Activated B cell treated with CpG ODN at 0.5 μM for 24 hours (primary cell): ENCODE data around the gene C2orf92. TPM values are rescaled to one million over a fixed set of nuclear protein-coding genes. Genes with fewer than 3 reads are reported as not detected.

Experiments
- ATAC-seq: fragments of 200-7000 bp; cut with Tn5 transposase; one replicate; pipeline ENCODE4 v1.10.0; 2021; ENCODE audit warnings: low read depth, mild to moderate bottlenecking, moderate library complexity
- CTCF ChIA-PET: fragments of 350-600 bp; sonication (Branson Sonifier 250); formaldehyde crosslinking; loops from one replicate; lab custom pipeline; 2021; ENCODE audit warnings: antibody characterized with exemption; lab: Charles Lee
- POLR2A ChIA-PET: fragments of 350-600 bp; sonication (Branson Sonifier 250); formaldehyde crosslinking; loops from one replicate; lab custom pipeline; 2021; ENCODE audit warnings: antibody characterized with exemption; lab: Charles Lee
- DNase-seq: peaks from one replicate; pipeline ENCODE4 v3.0.0; 2022
- H3K27ac Mint-ChIP-seq: one replicate; pipeline ENCODE4 v1.8.0; 2020; ENCODE audit warnings: mixed read lengths
- H3K27me3 Mint-ChIP-seq: one replicate; pipeline ENCODE4 v1.8.0; 2021; ENCODE audit warnings: mixed read lengths
- H3K36me3 Mint-ChIP-seq: one replicate; pipeline ENCODE4 v1.8.0; 2021; ENCODE audit warnings: low read depth, mixed read lengths
- H3K4me1 Mint-ChIP-seq: one replicate; pipeline ENCODE4 v1.8.0; 2021; ENCODE audit warnings: mixed read lengths
- H3K4me3 Mint-ChIP-seq: one replicate; pipeline ENCODE4 v1.8.0; 2020; ENCODE audit warnings: mild to moderate bottlenecking, mixed read lengths
- H3K9me3 Mint-ChIP-seq: one replicate; pipeline ENCODE4 v1.8.0; 2020; ENCODE audit warnings: mixed read lengths
- CTCF ChIP-seq: fragments of 200-600 bp; IDR thresholded peaks from one replicate; pipeline ENCODE4 v1.8.0; 2022; ENCODE audit warnings: antibody characterized with exemption, mild to moderate bottlenecking
- intact Hi-C: fragments of 100-400 bp; cut with micrococcal nuclease; formaldehyde crosslinking; loops from one replicate; pipeline ENCODE4 v1.15.1; 2024
- total RNA-seq: library from RNA; stranded (reverse); gene quantifications from 2 replicates; pipeline ENCODE4 v1.2.3, GENCODE V29; 2022

The C2orf92 gene
- total RNA-seq, 1 donor from 2014 or later, result 14.4 TPM

GRCh38 chr2:97688062-97688827, 18.7 kb downstream of the C2orf92 start:
- no peak for TF ChIP-seq CTCF
- Mint-ChIP-seq H3K9me3 (no peaks in the 10 kb centered on the region), H3K4me3 (no peak overlapping the region), H3K27ac (no peak overlapping the region), H3K4me1 (no peaks in the 10 kb centered on the region), H3K27me3 (no peaks in the 10 kb centered on the region), H3K36me3 (no peaks in the 10 kb centered on the region)
- intact Hi-C loops, result no loop called here
- no peak for ATAC-seq
- POLR2A ChIA-PET, result no interaction called here
- DNase-seq, result no peak
- CTCF ChIA-PET, result no interaction called here

DNA sequence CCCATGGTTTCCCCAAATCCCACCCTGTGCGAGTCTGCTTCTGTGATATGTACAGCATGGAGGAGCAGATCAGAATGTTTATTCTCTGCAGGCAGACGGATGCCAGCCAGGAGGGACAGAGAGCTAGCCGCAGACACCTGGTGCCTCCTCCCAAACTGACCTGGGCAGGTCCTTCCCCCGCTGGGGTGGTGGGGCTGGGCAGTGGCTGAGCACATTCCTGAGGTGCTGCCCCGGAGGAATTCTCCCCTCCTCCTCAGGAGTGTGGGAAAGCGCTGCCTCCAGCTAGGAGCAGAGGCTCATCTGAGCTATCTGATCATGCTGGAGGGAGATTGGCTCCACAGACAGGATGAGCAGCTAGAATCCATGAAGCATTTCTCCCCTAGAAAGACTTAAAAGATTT, 21.7 kb downstream of the C2orf92 start:
- H3K4me3 Mint-ChIP-seq, result no peak overlapping the region
- H3K36me3 Mint-ChIP-seq, result no peaks in the 10 kb centered on the region
- H3K27me3 Mint-ChIP-seq, result no peaks in the 10 kb centered on the region
- no peak for TF ChIP-seq CTCF
- H3K9me3 Mint-ChIP-seq, result no peaks in the 10 kb centered on the region
- ATAC-seq (no peak), DNase-seq (no peak)
- H3K4me1 Mint-ChIP-seq, result no peaks in the 10 kb centered on the region
- intact Hi-C loops, result loop anchor here (10.0 kb wide), 1 partner anchor 576 kb away; the partner anchor contains the start of gene ANKRD36
- no peak overlapping the region for H3K27ac Mint-ChIP-seq
- CTCF ChIA-PET, result interaction anchor here (0.9 kb wide), 1 partner anchor 101 kb away, joined by 4 read pairs; no protein-coding TSS in a partner anchor
- POLR2A ChIA-PET, result no interaction called here

DNA sequence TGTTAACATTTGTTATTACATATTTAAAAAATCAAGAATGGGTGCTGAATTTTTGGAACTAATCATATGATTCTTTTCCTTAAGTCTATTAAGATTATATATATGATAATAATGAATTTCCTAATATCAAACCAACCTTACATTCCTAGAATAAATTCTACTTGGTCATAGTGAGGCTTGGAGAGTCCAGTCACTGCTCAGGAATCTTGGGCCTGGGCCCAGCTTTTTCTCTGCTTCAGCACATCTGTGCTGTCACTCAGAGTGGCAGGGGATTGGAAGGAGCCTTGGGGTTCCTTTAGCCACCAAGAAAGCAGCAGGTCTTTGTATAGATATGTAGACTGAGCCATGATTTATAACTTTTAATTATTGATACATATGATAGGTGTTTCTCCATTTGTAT, 24.0 kb downstream of the C2orf92 start:
- no peak overlapping the region for H3K27ac Mint-ChIP-seq
- peaks cover 2% of the 10 kb centered on the region for H3K27me3 Mint-ChIP-seq
- H3K36me3 Mint-ChIP-seq, result no peaks in the 10 kb centered on the region
- intact Hi-C loops, result loop anchor here (10.0 kb wide), 1 partner anchor 579 kb away; the partner anchor contains the start of gene ANKRD36
- CTCF ChIA-PET, result no interaction called here
- H3K4me3 Mint-ChIP-seq, result no peak overlapping the region
- POLR2A ChIA-PET, result no interaction called here
- no peak for TF ChIP-seq CTCF
- peaks cover 6% of the 10 kb centered on the region for H3K4me1 Mint-ChIP-seq
- no peaks in the 10 kb centered on the region for H3K9me3 Mint-ChIP-seq
- no peak for ATAC-seq
- no peak for DNase-seq

GRCh38 chr2:97695744-97696143, 26.2 kb downstream of the C2orf92 start:
- intact Hi-C loops, result loop anchor here (2.0 to 10.0 kb wide), 2 partner anchors 51 to 581 kb away; partner anchors contain the start of gene ANKRD36
- Mint-ChIP-seq H3K4me1 (peaks cover 6% of the 10 kb centered on the region), H3K36me3 (no peaks in the 10 kb centered on the region), H3K4me3 (no peak overlapping the region), H3K9me3 (no peaks in the 10 kb centered on the region), H3K27ac (no peak overlapping the region), H3K27me3 (peaks cover 2% of the 10 kb centered on the region)
- ATAC-seq (no peak), DNase-seq (no peak)
- POLR2A ChIA-PET, result interaction anchor here (2.8 kb wide), 1 partner anchor 105 kb away, joined by 16 read pairs; the partner anchor contains the start of gene ANKRD36B
- TF ChIP-seq CTCF, result no peak
- CTCF ChIA-PET, result interaction anchor here (3.4 to 6.8 kb wide), 2 partner anchors 31 to 105 kb away, joined by 15 to 123 read pairs; partner anchors contain the start of genes ACTR1B and ANKRD36B
